Thymus (tissue), 11 donors: Measurements from ENCODE around the gene UHRF1. TPM values are rescaled to one million over a fixed set of nuclear protein-coding genes. Genes with fewer than 3 reads are reported as not detected.

Source experiments
- DNase-seq, 9 donors: peaks; one replicate each; pipeline ENCODE4 v3.0.0-alpha.2; 2013; ENCODE audit warnings: low spot score in 9 of 9, low read depth in 6 of 9, missing footprints in 1 of 9
- H3K27ac ChIP-seq, 2 donors: one replicate each; pipeline ENCODE4 v1.5.1; 2013; ENCODE audit warnings: control low read depth in 1 of 2, low read depth in 1 of 2, low read length in 1 of 2, mild to moderate bottlenecking in 1 of 2, moderate library complexity in 1 of 2
- H3K27me3 ChIP-seq, 2 donors: one replicate each; pipeline ENCODE4 v1.5.1; 2013; ENCODE audit warnings: low read length in 1 of 2; ENCODE audit not compliant: control insufficient read depth in 2 of 2, insufficient read depth in 1 of 2
- H3K36me3 ChIP-seq, 2 donors: one replicate each; pipeline ENCODE4 v1.5.1; 2013; ENCODE audit warnings: low read length in 1 of 2, mild to moderate bottlenecking in 1 of 2, moderate library complexity in 1 of 2; ENCODE audit not compliant: control insufficient read depth in 2 of 2, insufficient read depth in 2 of 2
- H3K4me1 ChIP-seq, 2 donors: one replicate each; pipeline ENCODE4 v1.5.1; 2013; ENCODE audit warnings: low read length in 2 of 2; ENCODE audit not compliant: control insufficient read depth in 2 of 2, insufficient read depth in 2 of 2
- H3K4me3 ChIP-seq, 2 donors: one replicate each; pipeline ENCODE4 v1.5.1; 2013; ENCODE audit warnings: low read length in 2 of 2, control low read depth in 1 of 2, mild to moderate bottlenecking in 1 of 2
- H3K9me3 ChIP-seq, 2 donors: one replicate each; pipeline ENCODE4 v1.5.1; 2013; ENCODE audit warnings: low read length in 1 of 2, mild to moderate bottlenecking in 1 of 2; ENCODE audit not compliant: control insufficient read depth in 2 of 2, insufficient read depth in 1 of 2
- WGBS: extraction: QIAGEN DNeasy Blood & Tissue Kit; methylation state at CpG from one replicate; pipeline ENCODE4 v1.1.7; 2013; 5-methylcytosine and 5-hydroxymethylcytosine counted together
- polyA plus RNA-seq: library from polyadenylated mRNA; stranded (reverse); fragments of 200-250 nt; gene quantifications from one replicate; pipeline ENCODE4 v1.2.3, GENCODE V29; 2013
- total RNA-seq: library from RNA; stranded (reverse); fragments of 120-200 nt; gene quantifications from one replicate; pipeline ENCODE4 v1.2.4, GENCODE V29; 2013
- donor health status: healthy.

The UHRF1 gene
- total and polyA plus RNA-seq, 2 donors, result 4.3 to 71.7 TPM

- DNase-seq, result no peak
- Histone ChIP-seq H3K9me3 (peaks cover 0 to 4% of the 10 kb centered on the region in 2 donors), H3K27ac (peak overlapping the region in 1 of 2 donors; percentile 75), H3K4me1 (peaks cover 17 to 45% of the 10 kb centered on the region in 2 donors), H3K4me3 (no peak overlapping the region), H3K36me3 (peaks cover 12 to 15% of the 10 kb centered on the region in 2 donors), H3K27me3 (no peaks in the 10 kb centered on the region)
- WGBS, result 90% methylated on average over 36 of the region's 36 CpGs
Observed at GRCh38 chr19:4977299-4978174, 68.2 kb downstream of the UHRF1 start.

GRCh38 chr19:4979211-4979807 lies 70.0 kb downstream of the UHRF1 start:
- WGBS, result 68% methylated on average over 8 of the region's 8 CpGs
- peak in 1 of 9 donors; percentile 48 for DNase-seq
- no peak overlapping the region for H3K4me3 ChIP-seq
- H3K27ac ChIP-seq, result peak overlapping the region in 1 of 2 donors; percentile 5
- no peaks in the 10 kb centered on the region for H3K27me3 ChIP-seq
- H3K4me1 ChIP-seq, result peaks cover 17 to 43% of the 10 kb centered on the region in 2 donors
- peaks cover 0 to 4% of the 10 kb centered on the region in 2 donors for H3K9me3 ChIP-seq
- peaks cover 12 to 15% of the 10 kb centered on the region in 2 donors for H3K36me3 ChIP-seq

GRCh38 chr19:4980067-4980466 lies 70.8 kb downstream of the UHRF1 start:
- peaks cover 0 to 4% of the 10 kb centered on the region in 2 donors for H3K9me3 ChIP-seq
- H3K27me3 ChIP-seq, result no peaks in the 10 kb centered on the region
- peaks cover 17 to 41% of the 10 kb centered on the region in 2 donors for H3K4me1 ChIP-seq
- no peak overlapping the region for H3K27ac ChIP-seq
- peaks cover 12 to 15% of the 10 kb centered on the region in 2 donors for H3K36me3 ChIP-seq
- WGBS, result 80% methylated on average over 3 of the region's 3 CpGs
- no peak overlapping the region for H3K4me3 ChIP-seq
- DNase-seq, result no peak

GRCh38 chr19:4980838-4981680 lies 71.8 kb downstream of the UHRF1 start:
- H3K27ac ChIP-seq, result peak overlapping the region in 1 of 2 donors; percentile 18
- WGBS, result 89% methylated on average over 27 of the region's 27 CpGs

DNA sequence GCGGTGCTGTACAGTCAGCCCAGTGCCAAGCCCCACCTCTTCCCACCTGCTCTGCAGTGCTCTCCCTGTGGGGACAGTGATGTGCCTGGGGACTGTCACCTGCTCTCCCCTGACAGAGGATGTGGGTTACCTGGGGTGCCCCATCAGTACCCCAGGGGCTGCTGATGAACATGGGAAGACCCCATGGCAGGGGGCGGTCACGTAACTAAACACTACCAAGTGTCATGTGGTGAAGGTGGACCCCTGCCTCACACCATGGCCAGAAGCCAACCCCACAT lies 72.3 kb downstream of the UHRF1 start:
- DNase-seq, result peak in 1 of 9 donors; percentile 39
- Histone ChIP-seq H3K9me3 (peaks cover 0 to 4% of the 10 kb centered on the region in 2 donors), H3K27ac (no peak overlapping the region), H3K27me3 (no peaks in the 10 kb centered on the region), H3K4me1 (peaks cover 17 to 40% of the 10 kb centered on the region in 2 donors), H3K4me3 (no peak overlapping the region), H3K36me3 (peaks cover 11 to 12% of the 10 kb centered on the region in 2 donors)
- WGBS, result 82% methylated on average over 3 of the region's 3 CpGs

More at GRCh38 chr19:4980838-4981680, 71.8 kb downstream of the UHRF1 start:
- Histone ChIP-seq H3K36me3 (peaks cover 12 to 15% of the 10 kb centered on the region in 2 donors), H3K9me3 (peaks cover 0 to 4% of the 10 kb centered on the region in 2 donors), H3K27me3 (no peaks in the 10 kb centered on the region), H3K4me1 (peaks cover 17 to 40% of the 10 kb centered on the region in 2 donors), H3K4me3 (no peak overlapping the region)
- no peak for DNase-seq

- H3K4me3 ChIP-seq, result no peak overlapping the region
- H3K9me3 ChIP-seq, result peaks cover 0 to 4% of the 10 kb centered on the region in 2 donors
- 95% methylated on average over 23 of the region's 23 CpGs for whole genome bisulfite sequencing
- H3K36me3 ChIP-seq, result no peaks in the 10 kb centered on the region
- no peak for DNase-seq
- H3K27ac ChIP-seq, result no peak overlapping the region
- no peaks in the 10 kb centered on the region for H3K27me3 ChIP-seq
- peaks cover 16 to 40% of the 10 kb centered on the region in 2 donors for H3K4me1 ChIP-seq
Observed at GRCh38 chr19:4983346-4984105, 74.2 kb downstream of the UHRF1 start.

DNA sequence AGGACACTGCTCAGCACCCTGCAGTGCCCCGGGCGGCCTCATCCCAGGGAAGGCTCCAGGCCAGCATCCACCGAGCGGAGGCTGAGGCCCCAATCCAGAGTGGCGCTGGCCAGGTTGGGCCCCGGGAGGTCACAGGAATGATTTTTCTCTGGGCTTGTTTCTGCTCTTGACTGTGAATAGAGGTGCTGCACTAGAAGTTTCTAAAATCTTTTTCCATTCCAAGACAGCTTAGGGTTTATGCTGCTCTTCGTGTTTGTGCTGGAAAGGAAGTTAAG lies 74.7 kb downstream of the UHRF1 start:
- H3K36me3 ChIP-seq, result no peaks in the 10 kb centered on the region
- no peak for DNase-seq
- WGBS, result 95% methylated on average over 7 of the region's 7 CpGs
- peaks cover 0 to 4% of the 10 kb centered on the region in 2 donors for H3K9me3 ChIP-seq
- H3K4me3 ChIP-seq, result no peak overlapping the region
- peaks cover 11 to 40% of the 10 kb centered on the region in 2 donors for H3K4me1 ChIP-seq
- H3K27me3 ChIP-seq, result no peaks in the 10 kb centered on the region
- H3K27ac ChIP-seq, result no peak overlapping the region

DNA sequence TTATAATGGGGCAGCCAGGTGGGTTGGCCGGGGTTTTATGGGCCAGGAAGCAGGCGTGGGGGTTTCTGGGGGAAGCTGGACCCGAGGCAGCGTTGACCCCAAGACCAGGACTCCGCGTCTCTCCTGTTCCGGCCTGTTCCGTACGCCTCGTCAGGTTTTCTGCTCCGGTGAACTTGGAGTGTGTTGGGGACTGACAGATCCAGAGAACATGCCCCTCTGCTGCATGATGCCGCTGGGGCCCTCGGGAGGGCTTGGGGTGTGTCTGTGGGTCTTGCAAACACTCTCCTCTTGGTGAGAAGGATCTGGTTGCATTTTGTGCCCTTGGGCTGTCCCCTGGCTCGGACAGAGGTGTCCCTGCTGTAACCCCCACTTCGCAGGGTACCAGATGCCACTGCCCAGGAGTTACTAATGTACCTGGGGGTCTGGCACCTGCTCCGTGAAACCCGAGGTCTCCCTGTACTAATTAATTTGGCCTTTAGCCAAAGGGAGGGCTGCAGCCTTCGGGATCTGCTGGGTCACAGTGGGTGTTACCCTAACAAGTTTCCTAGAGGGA lies 75.2 kb downstream of the UHRF1 start:
- H3K4me1 ChIP-seq, result peaks cover 7 to 35% of the 10 kb centered on the region in 2 donors
- no peaks in the 10 kb centered on the region for H3K9me3 ChIP-seq
- 91% methylated on average over 18 of the region's 18 CpGs for WGBS
- H3K36me3 ChIP-seq, result no peaks in the 10 kb centered on the region
- H3K4me3 ChIP-seq, result no peak overlapping the region
- DNase-seq, result no peak
- H3K27ac ChIP-seq, result no peak overlapping the region
- no peaks in the 10 kb centered on the region for H3K27me3 ChIP-seq
